HG02623 (cell line): ENCODE data around the gene ARHGAP44.

Source experiments
- ATAC-seq: cut with Tn5 transposase; IDR thresholded peaks from one replicate; pipeline ENCODE4 v1.9.1; 2021; ENCODE audit warnings: moderate library complexity; ENCODE audit not compliant: unreplicated experiment

ARHGAP44 gene

GRCh38 chr17:13016881-13017654, 227.8 kb downstream of the ARHGAP44 start:
- ATAC-seq = peak; percentile 6

DNA sequence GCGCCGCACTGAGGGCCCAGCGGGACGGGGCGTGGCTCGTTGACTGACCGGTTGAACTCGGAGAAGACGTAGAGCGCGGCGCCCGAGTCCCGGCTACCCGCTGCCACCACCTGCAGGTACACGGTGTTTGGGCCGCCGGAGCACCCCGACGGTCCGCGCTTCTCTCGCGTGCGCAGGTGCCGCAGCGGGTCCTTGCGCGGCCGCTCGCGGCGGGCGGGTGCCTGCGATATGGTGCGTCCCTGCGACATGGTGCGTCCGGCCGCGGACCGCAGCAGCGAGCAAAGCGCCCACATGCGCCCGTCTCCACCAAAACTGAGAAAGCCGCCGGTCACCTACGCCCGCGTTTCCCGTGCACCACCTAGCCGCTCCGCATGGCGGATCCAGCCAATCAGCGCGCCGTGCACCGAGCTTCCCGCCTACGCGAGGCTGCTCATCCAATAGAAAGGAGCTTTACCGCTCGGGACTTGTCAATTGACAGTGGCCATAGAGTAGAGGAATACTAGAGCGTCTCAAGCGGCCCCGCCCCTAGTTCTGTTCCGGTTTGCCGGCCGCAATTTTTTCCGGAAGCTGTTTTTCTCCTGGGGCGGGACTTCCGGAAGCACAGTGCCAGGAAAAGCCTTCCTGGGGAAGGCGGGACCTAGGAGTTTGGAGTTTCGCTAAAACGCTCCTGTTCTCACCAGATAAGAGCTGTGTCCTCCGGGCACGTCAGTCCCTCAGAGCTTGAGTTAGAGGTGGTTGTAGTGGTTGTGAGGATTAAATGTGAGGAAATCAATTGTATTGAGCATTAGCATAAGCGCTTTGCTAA, 228.6 kb downstream of the ARHGAP44 start, which contains the start of gene ELAC2:
Gene ELAC2 (minus strand): TSS at position 373 of the 805 bp plus-strand sequence. CDS start 80 bp downstream, at position 293.
- peak; percentile 96 for ATAC-seq

GRCh38 chr17:13024016-13024415, 234.7 kb downstream of the ARHGAP44 start:
- no peak for ATAC-seq

- peak; percentile 84 for ATAC-seq
Measured at GRCh38 chr17:13024526-13025257, 235.4 kb downstream of the ARHGAP44 start.

DNA sequence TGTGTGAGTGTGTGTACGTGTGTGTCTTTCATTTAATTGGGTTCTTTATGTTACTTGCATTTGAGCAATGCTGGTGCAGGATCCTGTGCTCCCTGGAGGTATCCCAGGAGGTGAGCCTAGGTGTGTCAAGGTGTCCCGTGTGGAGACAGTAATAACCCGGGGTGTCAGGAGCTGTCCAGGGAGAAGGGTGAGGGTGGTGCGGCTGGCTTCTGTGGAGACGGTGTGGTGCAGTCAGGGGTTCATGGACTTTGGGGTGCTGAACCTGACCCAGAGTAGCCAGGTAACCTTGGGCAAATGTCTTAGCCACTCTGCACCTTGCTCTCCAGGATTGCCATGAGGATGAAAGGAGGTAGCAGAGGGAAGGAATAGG, 235.9 kb downstream of the ARHGAP44 start:
- ATAC-seq = no peak

- no peak for ATAC-seq
Measured at GRCh38 chr17:13025687-13026086, 236.4 kb downstream of the ARHGAP44 start.

GRCh38 chr17:13027246-13027645, 237.9 kb downstream of the ARHGAP44 start:
- ATAC-seq = no peak

GRCh38 chr17:13029340-13029739, 240.0 kb downstream of the ARHGAP44 start:
- ATAC-seq = no peak

- no peak for ATAC-seq
Measured at GRCh38 chr17:13030056-13030455, 240.8 kb downstream of the ARHGAP44 start.

DNA sequence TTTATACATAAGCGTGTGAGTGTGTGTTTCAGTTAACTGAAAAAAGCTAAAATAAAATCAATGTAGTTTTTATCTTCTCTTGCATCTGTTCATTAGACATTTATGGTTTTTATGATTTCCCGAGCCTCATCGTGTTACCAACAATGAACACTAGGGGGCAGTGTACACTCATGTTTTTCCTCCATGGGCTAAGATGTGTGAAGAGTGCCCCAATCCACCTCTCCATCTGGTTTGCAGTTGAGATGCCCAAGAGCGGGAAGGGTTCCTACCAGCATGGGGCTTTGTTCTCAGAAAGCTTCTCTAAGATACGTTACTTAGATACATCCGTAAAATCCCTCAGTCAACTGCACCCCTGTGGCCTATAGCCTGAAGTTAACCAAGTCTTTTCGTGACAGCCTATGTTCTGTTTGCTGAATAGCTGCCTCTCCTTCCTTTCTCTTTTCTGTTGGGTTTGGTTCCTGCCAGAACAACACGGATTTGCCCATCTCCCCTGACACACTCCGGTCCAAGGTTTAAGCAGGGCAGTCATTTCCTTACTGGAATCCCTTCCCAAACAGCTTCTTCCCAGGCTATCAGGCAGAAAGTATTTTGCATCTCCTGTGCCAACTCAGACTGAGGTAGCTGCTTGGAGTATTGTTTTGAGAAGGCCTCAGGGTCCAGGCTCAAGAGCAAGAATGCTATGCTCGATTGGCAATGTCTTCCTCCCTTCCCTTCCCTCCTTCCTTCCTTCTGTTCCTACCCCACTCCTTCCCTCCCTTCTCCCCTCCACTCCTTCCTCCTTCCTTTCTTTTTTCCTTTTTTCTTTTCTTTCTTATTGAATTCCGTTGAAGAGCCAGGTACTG, 241.4 kb downstream of the ARHGAP44 start:
- ATAC-seq = no peak

DNA sequence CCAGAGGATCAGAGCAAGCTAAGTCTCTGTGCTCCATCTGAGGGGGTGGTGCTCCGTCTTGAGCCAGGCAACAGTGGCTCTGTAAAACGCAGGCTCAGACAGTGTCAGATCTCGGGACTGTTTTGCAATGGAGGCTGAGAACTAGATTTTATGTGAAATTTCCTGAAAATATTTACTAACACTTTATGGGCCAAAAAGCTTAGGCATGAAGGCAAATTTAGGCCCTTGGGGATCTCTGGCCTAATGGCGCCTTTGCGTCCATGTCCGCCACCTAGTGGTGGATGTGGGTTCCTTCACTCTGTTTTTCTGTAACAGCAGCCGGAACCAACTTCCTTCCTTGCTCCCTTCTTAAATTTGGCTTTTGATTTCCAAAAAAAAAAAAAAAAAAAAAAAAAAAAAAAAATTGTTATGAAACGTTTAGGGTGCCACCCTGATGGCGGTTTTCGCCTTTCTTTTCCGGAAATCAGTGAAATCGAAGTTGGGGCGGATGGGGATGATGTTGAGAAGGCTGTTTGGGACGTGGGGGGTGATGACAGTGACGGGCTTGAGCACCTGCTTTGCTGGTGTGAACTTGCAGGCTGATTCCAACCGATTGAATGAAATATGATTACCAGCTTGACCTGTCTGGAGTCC, 242.5 kb downstream of the ARHGAP44 start:
- peak; percentile 74 for ATAC-seq

DNA sequence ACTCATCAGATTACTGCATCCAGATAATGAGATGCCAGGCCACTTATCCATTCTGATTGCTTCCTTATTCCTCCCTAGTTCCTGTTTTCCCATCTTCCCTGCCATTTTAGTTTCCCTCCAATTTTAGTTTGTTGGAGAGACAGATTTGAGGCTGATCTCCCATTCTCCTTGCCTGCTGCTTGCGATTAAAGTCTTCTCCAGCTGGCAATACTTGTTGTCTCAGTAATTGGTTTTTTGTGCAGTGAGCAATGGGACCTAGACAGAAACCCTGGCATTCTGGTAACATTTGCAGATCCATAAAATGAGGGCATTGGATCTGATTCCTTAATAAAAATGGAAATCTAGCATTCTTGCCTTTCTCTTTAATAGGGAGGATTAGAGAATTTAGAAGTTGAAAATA, 246.1 kb downstream of the ARHGAP44 start:
- no peak for ATAC-seq

- no peak for ATAC-seq
Measured at GRCh38 chr17:13036751-13037150, 247.5 kb downstream of the ARHGAP44 start.

DNA sequence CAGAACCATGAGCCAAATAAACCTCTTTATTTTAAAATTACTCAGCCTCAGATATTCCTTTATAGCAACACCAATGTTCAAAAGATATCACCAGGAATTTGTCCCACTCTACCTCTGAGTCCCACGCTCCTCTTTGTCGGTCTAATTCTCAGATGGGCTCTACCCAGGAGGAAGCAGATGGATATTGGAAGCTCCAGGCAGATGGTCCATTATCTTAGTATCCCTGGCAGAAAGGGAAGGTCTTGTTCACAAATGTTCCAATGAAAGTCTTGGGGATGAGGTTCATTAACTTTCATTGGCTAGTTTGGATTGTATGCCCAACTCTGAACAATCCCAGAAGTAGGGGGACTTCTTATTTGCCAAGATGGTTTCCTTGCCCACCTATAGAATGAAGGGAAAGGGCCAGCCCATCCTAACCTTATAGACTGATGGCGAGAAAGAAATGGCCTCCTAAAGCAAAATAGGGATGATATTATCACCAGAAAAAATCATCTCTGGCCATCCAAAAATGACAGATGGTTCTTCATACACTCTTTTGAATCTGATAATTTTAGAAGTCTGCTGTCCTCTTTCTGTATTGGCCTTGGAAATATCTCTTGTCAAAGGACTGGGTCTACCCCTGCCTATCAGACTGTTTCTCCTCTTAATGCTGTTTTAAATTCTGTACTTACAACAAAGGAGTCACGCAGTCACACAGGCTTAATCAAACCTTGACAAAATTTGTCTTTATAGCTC, 249.8 kb downstream of the ARHGAP44 start:
- ATAC-seq = no peak
